ENCODE results near the gene SPON1.

The SPON1 gene

DNA sequence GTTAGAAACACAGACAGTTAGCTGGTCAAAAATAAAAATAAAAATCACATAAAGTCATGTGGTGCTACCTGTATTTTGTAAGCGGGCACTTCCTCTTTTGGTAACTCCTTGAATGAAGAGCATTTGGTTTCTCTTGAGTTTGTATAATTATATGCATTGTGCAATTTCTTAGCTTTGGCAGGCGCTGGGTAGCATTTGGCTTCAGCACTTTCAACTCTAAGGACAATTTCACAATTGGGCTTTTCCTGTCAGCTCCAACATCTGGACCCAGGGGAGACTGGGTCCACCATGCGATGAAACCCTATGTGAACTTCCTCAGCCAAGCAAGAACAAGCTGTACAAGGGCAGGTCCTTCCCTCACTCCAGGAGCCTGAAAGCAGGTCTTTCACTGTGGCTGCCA lies 227.4 kb downstream of the SPON1 start:
- no peak overlapping the region for H3K4me3 ChIP-seq (replicated peaks; ENCODE audit: low read depth, low read length)
- DNase-seq (ENCODE audit: low read depth) = peak; percentile 10
- TF ChIP-seq, protein P1, sequence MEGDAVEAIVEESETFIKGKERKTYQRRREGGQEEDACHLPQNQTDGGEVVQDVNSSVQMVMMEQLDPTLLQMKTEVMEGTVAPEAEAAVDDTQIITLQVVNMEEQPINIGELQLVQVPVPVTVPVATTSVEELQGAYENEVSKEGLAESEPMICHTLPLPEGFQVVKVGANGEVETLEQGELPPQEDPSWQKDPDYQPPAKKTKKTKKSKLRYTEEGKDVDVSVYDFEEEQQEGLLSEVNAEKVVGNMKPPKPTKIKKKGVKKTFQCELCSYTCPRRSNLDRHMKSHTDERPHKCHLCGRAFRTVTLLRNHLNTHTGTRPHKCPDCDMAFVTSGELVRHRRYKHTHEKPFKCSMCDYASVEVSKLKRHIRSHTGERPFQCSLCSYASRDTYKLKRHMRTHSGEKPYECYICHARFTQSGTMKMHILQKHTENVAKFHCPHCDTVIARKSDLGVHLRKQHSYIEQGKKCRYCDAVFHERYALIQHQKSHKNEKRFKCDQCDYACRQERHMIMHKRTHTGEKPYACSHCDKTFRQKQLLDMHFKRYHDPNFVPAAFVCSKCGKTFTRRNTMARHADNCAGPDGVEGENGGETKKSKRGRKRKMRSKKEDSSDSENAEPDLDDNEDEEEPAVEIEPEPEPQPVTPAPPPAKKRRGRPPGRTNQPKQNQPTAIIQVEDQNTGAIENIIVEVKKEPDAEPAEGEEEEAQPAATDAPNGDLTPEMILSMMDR (IDR thresholded peaks at IDR 0.05; ENCODE audit: low read length, missing control alignments) = no peak

DNA sequence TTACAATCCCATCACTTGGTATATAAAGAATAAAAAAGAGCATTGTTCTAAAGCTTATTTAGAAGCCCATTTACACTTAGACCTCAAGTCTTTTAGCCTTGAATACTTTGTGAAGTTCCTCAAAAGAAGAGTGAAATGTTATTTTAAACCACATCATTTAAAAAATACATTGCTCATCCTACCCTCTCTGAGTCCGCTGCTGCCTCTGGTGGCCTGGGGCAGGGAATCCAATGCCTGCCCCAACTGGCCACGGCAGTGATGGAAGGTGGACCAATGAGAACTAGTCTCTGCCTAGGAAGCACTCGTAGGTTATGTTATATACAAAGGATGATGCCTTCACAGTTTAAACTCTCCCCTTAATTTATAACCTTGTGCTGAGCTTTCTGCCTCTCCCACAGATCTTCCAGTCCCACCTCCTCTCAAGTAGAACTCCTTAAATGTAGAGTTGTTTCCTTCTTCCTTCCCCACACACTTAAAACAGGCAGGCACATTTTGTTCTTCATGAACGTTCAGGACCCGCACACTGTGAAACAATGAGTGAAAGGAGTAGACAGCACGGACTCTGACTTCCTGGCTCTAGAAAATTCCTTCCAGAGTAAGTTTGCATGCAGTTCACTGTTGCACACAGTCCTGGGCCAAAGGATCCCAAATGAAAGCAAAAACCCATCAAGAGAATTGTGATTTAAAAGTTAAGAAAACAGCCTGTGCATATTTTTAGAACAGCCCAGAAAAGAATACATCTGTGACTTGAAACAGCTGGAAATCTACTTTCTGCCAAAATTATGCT lies 228.7 kb downstream of the SPON1 start:
- TF ChIP-seq, protein P1 (IDR thresholded peaks at IDR 0.05; ENCODE audit: low read length, missing control alignments) = no peak
- DNase-seq (ENCODE audit: low read depth) = no peak
- H3K4me3 ChIP-seq (replicated peaks; ENCODE audit: low read depth, low read length) = no peak overlapping the region

DNA sequence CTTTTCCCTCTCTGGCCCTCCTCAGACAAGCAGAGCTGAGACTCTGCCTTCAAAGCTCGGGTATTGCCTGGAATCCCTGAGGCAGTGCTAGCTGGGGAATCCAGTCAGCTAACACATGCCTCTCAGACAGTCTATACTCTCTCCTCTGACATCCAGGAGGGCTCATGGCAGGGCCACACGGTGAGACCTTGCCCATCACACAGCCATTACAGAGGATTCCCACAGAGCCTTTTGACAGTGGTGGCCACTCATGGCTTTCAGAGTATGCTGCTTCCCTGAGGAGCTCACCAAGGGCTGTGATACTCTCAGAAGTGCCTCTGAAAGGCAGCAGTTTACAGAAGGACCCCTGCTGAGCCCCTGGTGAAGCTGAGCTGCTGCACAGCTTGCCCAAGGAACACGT lies 231.1 kb downstream of the SPON1 start:
- DNase-seq (ENCODE audit: low read depth) = no peak
- TF ChIP-seq, protein P1 (IDR thresholded peaks at IDR 0.05; ENCODE audit: low read length, missing control alignments) = no peak
- no peak overlapping the region for H3K4me3 ChIP-seq (replicated peaks; ENCODE audit: low read depth, low read length)

DNA sequence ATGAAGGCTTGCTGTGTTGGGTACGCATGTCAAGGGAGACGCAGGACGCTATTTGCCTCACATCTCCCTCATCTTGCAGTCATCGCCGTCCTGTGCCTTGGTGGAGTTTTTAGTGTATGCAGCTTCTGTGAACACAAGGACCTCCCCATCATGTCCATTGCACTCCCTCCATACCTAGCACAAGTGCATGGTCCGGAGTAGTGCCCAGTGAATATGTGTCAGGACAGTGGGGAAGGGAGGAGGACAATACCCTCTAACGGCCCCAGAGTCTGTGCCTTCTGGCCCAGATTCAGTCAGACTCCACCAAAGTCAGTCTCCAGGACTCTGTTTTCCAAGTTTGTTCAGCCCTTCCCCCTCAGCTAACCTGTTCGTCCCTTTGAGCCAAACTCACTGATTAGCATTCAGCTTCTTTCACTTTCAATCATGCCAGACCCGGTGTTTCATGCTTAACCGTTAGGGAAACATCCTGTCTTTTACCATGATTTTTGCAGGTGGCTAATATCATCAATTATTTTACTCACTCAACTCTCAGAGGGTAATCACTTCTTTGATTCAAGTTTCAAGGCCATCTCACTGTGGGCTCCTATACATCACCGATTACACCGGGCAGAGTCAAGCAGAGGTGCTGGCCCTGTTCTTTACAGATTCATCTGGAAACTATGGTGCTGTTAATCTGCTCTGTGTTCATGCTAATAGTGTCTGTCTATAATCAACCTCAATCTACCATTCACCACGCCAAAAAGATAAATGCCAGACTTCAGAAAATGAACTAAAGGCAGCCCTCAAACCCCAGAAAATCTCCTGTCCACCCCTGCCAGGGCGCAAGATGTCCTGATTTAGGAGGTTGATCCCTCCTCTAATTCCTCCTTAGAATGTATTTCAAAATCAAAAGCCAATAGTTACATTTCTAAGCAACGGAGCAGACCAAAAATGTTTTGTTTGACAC lies 240.0 kb downstream of the SPON1 start:
- DNase-seq (ENCODE audit: low read depth) = no peak
- TF ChIP-seq, protein P1 (IDR thresholded peaks at IDR 0.05; ENCODE audit: low read length, missing control alignments) = no peak

DNA sequence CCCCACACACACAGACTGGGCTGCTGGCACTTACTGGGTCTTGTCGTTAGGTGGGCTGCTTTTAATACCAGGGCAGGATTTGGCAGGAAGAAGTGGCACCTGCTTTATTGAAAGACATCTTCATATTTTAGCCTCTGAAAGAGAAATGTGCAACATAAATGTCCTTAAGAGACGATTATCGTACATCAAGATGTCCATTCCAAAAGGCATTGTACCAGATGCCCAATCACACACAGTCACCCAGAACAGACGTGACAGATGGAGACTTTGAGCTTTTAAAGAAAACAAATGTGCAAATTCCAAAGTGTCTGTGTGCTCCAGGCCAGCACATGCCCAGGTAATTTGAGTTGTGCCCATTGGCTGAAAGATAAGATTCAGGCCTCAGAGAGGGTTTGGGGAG lies 240.8 kb downstream of the SPON1 start:
- no peak for DNase-seq (ENCODE audit: low read depth)
- H3K4me3 ChIP-seq (replicated peaks; ENCODE audit: low read depth, low read length) = no peak overlapping the region
- TF ChIP-seq, protein P1 (IDR thresholded peaks at IDR 0.05; ENCODE audit: low read length, missing control alignments) = no peak

More for the DNA sequence above, 240.0 kb downstream of the SPON1 start:
- no peak overlapping the region for H3K4me3 ChIP-seq (replicated peaks; ENCODE audit: low read depth, low read length)

DNA sequence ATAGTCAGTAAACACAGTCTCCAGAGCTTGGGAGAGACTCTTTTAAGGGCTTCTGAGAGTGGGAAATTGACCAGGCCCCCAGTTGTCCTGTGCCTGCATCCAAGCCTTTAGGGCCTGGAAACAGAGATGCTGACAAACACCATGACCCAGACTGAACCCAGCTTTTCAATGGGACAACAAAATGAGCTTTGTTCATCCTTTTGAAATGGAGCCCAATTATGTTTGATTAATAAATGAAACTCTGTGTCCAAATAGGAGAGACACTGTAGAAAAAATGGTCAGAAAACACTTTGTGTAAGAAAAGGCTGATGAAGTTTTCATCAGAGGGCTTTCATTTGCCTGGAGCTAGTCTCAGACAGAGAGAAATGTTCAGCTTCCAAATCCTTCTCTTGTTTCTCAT lies 250.5 kb downstream of the SPON1 start:
- DNase-seq (ENCODE audit: low read depth) = no peak
- H3K4me3 ChIP-seq (replicated peaks; ENCODE audit: low read depth, low read length) = no peak overlapping the region
- TF ChIP-seq, protein P1 (IDR thresholded peaks at IDR 0.05; ENCODE audit: low read length, missing control alignments) = no peak

Data from fibroblast of pulmonary artery (primary cell).